Epithelial cell of esophagus (primary cell): ENCODE measurements around the gene RPL18A.

ENCODE experiments used
- DNase-seq: peaks from one replicate; pipeline ENCODE4 v3.0.0; 2010; ENCODE audit warnings: low read depth
- H3K4me3 ChIP-seq: 2 replicates; pipeline ENCODE4 v1.5.1; 2011; ENCODE audit warnings: mild to moderate bottlenecking, low read length, control low read depth
- TF ChIP-seq, protein P1 (sequence below): IDR thresholded peaks from 2 replicates; pipeline ENCODE4 v1.5.1; 2011; ENCODE audit warnings: low read depth, mild to moderate bottlenecking, low read length, control low read depth, inconsistent platforms; ENCODE audit not compliant: insufficient read depth; ENCODE audit errors: missing control alignments

Gene RPL18A

DNA sequence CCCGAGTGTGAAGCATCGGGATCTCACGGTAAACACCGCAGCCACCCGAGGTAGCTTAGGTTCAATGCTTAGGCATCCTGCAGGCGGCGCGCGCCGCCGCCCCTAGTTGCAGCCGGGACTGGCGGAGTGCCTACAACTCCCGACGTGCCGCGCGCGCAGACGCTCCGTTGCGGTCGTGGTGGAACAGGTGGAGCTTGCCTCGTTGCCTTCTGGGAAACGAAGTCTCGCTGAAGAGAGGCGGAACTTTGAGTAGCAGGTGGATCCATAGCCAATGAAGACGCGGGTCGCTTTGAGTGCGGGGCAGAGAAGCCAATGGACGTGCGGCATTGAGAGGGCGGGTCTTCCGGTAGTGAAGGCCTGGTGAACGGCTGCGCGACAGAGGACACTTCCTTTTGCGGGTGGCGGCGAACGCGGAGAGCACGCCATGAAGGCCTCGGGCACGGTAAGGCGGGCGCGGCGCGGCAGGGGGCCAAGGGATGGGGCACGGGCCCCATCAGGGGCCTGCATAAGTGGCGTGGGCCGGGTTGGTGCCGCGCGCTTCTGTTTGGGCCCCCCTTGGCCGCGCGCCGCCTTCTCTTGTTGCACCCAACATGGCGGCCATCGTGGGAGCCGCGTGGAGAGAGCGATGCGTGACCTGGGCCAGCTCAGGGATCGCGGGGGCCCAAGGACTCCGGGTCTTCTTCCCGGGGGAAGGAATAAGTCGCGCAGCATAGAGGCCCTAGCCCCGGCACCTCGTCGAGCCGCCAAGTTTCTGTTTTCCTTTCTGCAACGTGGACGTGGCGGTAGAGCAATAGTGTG, at the start of gene RPL18A:
TSS of gene RPL18A (plus strand) at position 378 of the 798 bp plus-strand sequence. CDS start at position 425, 47 bp downstream.
- peak within 1 kb of the TSS; percentile 100 for H3K4me3 ChIP-seq
- TF ChIP-seq, protein P1, sequence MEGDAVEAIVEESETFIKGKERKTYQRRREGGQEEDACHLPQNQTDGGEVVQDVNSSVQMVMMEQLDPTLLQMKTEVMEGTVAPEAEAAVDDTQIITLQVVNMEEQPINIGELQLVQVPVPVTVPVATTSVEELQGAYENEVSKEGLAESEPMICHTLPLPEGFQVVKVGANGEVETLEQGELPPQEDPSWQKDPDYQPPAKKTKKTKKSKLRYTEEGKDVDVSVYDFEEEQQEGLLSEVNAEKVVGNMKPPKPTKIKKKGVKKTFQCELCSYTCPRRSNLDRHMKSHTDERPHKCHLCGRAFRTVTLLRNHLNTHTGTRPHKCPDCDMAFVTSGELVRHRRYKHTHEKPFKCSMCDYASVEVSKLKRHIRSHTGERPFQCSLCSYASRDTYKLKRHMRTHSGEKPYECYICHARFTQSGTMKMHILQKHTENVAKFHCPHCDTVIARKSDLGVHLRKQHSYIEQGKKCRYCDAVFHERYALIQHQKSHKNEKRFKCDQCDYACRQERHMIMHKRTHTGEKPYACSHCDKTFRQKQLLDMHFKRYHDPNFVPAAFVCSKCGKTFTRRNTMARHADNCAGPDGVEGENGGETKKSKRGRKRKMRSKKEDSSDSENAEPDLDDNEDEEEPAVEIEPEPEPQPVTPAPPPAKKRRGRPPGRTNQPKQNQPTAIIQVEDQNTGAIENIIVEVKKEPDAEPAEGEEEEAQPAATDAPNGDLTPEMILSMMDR, result peak; percentile 83
- DNase-seq, result peak; percentile 100

DNA sequence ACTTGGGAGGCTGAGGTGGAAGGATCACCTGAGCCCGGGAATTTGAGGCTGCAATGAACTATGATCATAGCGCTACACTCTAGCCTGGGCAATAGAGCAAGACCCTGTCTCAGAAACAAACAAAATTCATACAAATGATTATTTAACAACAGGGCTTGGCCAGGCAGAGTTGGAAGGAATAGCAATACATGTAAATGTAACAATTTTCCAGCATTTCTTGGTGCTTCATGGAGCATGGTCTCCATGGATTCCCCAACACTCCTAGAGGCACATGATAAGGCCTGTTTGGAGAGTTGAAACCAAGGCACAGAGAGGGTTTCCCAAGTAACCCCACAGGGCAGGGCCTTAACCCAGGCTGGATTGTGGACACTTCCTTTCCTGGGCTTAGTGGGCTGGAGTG, 48.6 kb upstream of the RPL18A start:
- no peak for DNase-seq
- TF ChIP-seq, protein P1, result no peak
- no peak overlapping the region for H3K4me3 ChIP-seq

DNA sequence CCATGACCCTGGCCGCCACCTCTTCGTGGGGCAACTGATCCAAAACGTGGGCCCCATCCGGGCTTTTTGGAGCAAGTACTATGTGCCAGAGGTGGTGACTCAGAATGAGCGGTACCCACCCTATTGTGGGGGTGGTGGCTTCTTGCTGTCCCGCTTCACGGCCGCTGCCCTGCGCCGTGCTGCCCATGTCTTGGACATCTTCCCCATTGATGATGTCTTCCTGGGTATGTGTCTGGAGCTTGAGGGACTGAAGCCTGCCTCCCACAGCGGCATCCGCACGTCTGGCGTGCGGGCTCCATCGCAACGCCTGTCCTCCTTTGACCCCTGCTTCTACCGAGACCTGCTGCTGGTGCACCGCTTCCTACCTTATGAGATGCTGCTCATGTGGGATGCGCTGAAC, 48.0 kb upstream of the RPL18A start:
- DNase-seq, result no peak
- no peak overlapping the region for H3K4me3 ChIP-seq

DNA sequence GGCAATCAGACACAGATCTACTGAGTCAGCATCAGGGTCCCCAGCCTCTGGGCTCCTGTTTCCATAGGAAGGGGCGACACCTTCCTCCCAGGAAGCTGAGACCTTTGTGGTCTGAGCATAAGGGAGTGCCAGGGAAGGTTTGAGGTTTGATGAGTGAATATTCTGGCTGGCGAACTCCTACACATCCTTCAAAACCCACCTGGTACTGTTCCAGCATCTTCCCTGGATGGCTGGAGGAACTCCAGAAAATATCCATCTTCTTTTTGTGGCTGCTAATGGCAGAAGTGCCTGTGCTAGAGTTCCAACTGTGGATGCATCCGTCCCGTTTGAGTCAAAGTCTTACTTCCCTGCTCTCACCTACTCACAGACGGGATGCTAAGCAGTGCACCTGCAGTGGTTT, 47.6 kb upstream of the RPL18A start:
- DNase-seq, result no peak
- TF ChIP-seq, protein P1, result no peak

More for the DNA sequence above, 48.0 kb upstream of the RPL18A start:
- TF ChIP-seq, protein P1, result no peak

DNA sequence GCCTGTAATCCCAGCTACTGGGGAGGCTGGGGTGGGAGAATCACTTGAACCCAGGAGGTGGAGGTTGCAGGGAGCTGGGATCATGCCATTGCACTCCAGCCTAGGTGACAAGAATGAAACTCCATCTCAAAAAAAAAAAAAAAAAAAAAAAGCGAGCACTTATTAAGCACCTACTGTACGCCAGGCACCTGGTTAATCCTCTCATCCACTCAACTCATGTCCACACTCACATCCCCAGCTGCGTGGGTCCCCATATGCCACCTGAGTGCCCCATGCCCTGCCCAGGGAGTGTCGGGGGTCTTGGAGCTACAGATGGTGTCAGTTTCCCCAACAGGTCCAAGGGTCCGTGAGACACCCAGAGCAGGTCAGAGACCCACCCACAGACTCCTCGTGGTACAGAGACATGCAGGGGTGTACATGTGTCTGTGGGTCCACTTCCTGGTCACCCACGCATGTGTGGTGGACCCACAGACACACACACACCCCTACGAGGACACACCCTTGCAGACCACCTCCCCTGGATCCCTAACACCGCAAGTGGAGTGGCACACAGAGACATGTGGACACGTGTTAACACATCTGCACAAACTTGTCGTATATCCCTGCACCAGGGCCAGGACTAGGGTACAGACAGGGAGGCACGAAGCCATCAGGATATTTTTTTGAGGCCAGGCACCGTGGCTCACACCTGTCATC, 41.9 kb upstream of the RPL18A start:
- no peak for DNase-seq
- TF ChIP-seq, protein P1, result no peak
- H3K4me3 ChIP-seq, result no peak overlapping the region

More for the DNA sequence above, 47.6 kb upstream of the RPL18A start:
- no peak overlapping the region for H3K4me3 ChIP-seq

DNA sequence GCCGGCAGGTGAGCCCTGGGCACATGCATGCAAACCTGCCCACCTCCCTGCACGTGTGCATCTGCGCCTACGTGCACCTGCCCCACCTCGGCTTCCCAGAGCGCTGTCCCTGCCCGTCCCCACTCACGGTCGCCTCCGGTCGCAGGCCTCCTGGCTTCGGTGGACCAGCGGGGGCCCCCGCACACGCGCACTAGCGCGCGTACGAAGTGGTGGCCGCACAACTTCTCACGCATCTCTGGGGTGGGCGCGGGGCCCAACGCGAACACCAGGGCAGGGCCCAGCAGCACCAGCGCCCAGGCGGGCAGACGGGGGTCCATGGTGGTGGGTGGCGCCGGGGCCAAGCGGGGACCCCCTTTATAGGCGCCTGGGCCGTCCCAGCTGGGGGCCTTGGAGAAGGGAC, 38.5 kb upstream of the RPL18A start, which contains the start of gene INSL3:
TSS of gene INSL3 (minus strand) at position 330 of the 400 bp plus-strand sequence. CDS start at position 317, 13 bp downstream.
- no peak within 1 kb of the TSS for H3K4me3 ChIP-seq
- TF ChIP-seq, protein P1, result no peak
- DNase-seq, result no peak

DNA sequence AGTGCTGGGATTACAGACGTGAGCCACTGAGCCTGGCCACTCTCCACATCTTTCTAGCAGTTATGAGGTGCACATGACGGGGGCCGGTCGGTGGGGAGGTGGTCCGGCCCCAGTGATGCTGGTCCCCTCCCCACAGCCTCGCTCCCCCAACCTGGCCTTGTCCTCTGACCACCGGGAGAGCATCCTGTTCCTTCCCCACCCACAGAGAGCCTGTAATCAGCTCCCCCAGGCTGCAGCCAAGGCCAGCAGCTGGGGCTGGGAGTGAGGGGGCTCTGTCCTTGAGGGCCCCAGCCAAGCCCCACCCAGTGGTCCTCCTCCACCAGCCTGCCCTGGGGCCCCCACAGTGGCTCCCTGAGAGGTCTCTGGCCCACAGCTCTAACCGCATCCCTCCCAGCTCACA, 35.4 kb upstream of the RPL18A start:
- no peak overlapping the region for H3K4me3 ChIP-seq
- no peak for DNase-seq
- TF ChIP-seq, protein P1, result no peak
